K562 (cell line): ENCODE results near the gene PTBP2. TPM values are rescaled to one million over a fixed set of nuclear protein-coding genes. Genes with fewer than 3 reads are reported as not detected.

ENCODE experiments used
- ATAC-seq: fragments of 200-7000 bp; cut with Tn5 transposase; 3 replicates; pipeline ENCODE4 v1.9.1; 2020; ENCODE audit warnings: moderate library complexity
- BruUV-seq: library from RNA; stranded (reverse); fragments of 400-500 nt; replicated peaks from 2 replicates; lab custom pipeline; 2021; lab: Mats Ljungman, UMichigan
- CTCF ChIA-PET: fragments of 300-600 bp; formaldehyde crosslinking; extraction: SDS; loops from one replicate; lab custom pipeline; 2021; ENCODE audit warnings: low intra/inter-chr PET ratio; lab: Yijun Ruan, JAX
- POLR2A ChIA-PET: fragments of 300-600, 350-650 bp; sonication (Branson Sonifier 250); formaldehyde crosslinking; extraction: SDS; loops from one replicate; lab custom pipeline; 2021; ENCODE audit warnings: antibody characterized with exemption, inconsistent platforms; lab: Yijun Ruan, JAX
- DNase-seq, 4 experiments: peaks; one replicate each; pipeline versions ENCODE4 v3.0.0 to v3.0.0-alpha.2; 2011 to 2018; ENCODE audit warnings: low spot score in 3 of 4, mixed read lengths in 3 of 4; ENCODE audit errors: extremely low read depth in 1 of 4
- FAIRE-seq: peaks from 2 replicates; lab custom pipeline; 2011; peaks lifted over from hg19 to GRCh38; lab: Jason Lieb, UNC
- H2AFZ ChIP-seq: 2 replicates; pipeline ENCODE4 v1.6.0; 2011; ENCODE audit warnings: low read depth, low read length, control low read depth, inconsistent platforms
- H3K27ac ChIP-seq: fragments of 200-600 bp; 3 replicates; pipeline ENCODE4 v1.8.0; 2011; ENCODE audit warnings: low read depth, mild to moderate bottlenecking, control low read depth, inconsistent platforms, low read length, moderate library complexity, mixed read lengths; ENCODE audit errors: extremely low read depth
- H3K27me3 ChIP-seq, 2 experiments: fragments of 300-600 bp in 1 of 2; 2 replicates in 1 of 2; 3 replicates in 1 of 2; pipeline versions ENCODE4 v1.6.0 to v1.8.0; 2011; ENCODE audit warnings: inconsistent platforms in 2 of 2, low read length in 2 of 2, mild to moderate bottlenecking in 1 of 2, mixed read lengths in 1 of 2, moderate library complexity in 1 of 2; ENCODE audit not compliant: control insufficient read depth in 2 of 2, insufficient read depth in 2 of 2
- H3K36me3 ChIP-seq: fragments of 300-600 bp; 3 replicates; pipeline ENCODE4 v1.8.0; 2011; ENCODE audit warnings: mild to moderate bottlenecking, low read length, inconsistent platforms; ENCODE audit not compliant: control insufficient read depth, insufficient read depth
- H3K4me1 ChIP-seq, 2 experiments: fragments of 200-600 bp in 1 of 2; replicated peaks in 1 of 2; 2 replicates in 1 of 2; 3 replicates in 1 of 2; pipeline versions ENCODE4 v1.5.1 to v1.8.0; 2011; ENCODE audit warnings: inconsistent platforms in 2 of 2, low read length in 2 of 2, mild to moderate bottlenecking in 1 of 2, mixed read lengths in 1 of 2, moderate library complexity in 1 of 2; ENCODE audit not compliant: control insufficient read depth in 2 of 2, insufficient read depth in 2 of 2
- H3K4me2 ChIP-seq: 2 replicates; pipeline ENCODE4 v1.6.1; 2011; ENCODE audit warnings: low read length, control low read depth, inconsistent platforms, mixed read lengths; ENCODE audit not compliant: insufficient read depth
- H3K4me3 ChIP-seq: fragments of 200-600 bp; sonication (generic), shearing (Covaris generic); 2 replicates; pipeline ENCODE4 v1.5.1; 2016; ENCODE audit warnings: control low read depth, inconsistent platforms
- H3K79me2 ChIP-seq: fragments of 200-600 bp; 3 replicates; pipeline ENCODE4 v1.8.0; 2011; ENCODE audit warnings: low read length, inconsistent platforms; ENCODE audit not compliant: control insufficient read depth, insufficient read depth
- H3K9ac ChIP-seq, 2 experiments: 2 replicates each; pipeline versions ENCODE4 v1.6.0 to v1.6.1; 2011; ENCODE audit warnings: low read depth in 2 of 2, low read length in 2 of 2, control low read depth in 1 of 2, inconsistent platforms in 1 of 2, mild to moderate bottlenecking in 1 of 2, mixed read lengths in 1 of 2; ENCODE audit not compliant: insufficient read depth in 1 of 2
- H3K9me1 ChIP-seq: one replicate; pipeline ENCODE4 v1.6.0; 2011; ENCODE audit warnings: inconsistent platforms, mild to moderate bottlenecking, low read length, moderate library complexity; ENCODE audit not compliant: control insufficient read depth, insufficient read depth
- H3K9me3 ChIP-seq: replicated peaks from 2 replicates; pipeline ENCODE4 v1.5.1; 2011; ENCODE audit warnings: low read depth, low read length, inconsistent platforms; ENCODE audit not compliant: control insufficient read depth, insufficient read depth
- H4K20me1 ChIP-seq: replicated peaks from 2 replicates; pipeline ENCODE4 v1.6.1; 2011; ENCODE audit warnings: low read length, inconsistent platforms, mixed read lengths; ENCODE audit not compliant: control insufficient read depth, insufficient read depth
- ATF7 ChIP-seq: fragments of 450-650 bp; IDR thresholded peaks from 2 replicates; pipeline ENCODE4 v1.7.1; 2014; ENCODE audit warnings: mild to moderate bottlenecking, moderate library complexity
- BRCA1 ChIP-seq, 2 experiments: fragments of 450-650 bp in 1 of 2; sonication (generic) in 1 of 2; formaldehyde crosslinking in 1 of 2; IDR thresholded peaks; 2 replicates each; pipeline versions ENCODE4 v1.5.0 to v1.6.1; 2017 to 2020; ENCODE audit warnings: mild to moderate bottlenecking in 1 of 2, missing genetic modification reagents in 1 of 2
- GATA2 ChIP-seq: sonication (generic); formaldehyde crosslinking; IDR thresholded peaks from 2 replicates; pipeline ENCODE4 v1.4.0; 2020; ENCODE audit warnings: mild to moderate bottlenecking, missing genetic modification reagents
- LCOR ChIP-seq: sonication (generic); formaldehyde crosslinking; IDR thresholded peaks from 2 replicates; pipeline ENCODE4 v1.8.0; 2022; ENCODE audit warnings: mild to moderate bottlenecking, missing genetic modification reagents
- MAX ChIP-seq: sonication (generic); formaldehyde crosslinking; IDR thresholded peaks from 2 replicates; pipeline ENCODE4 v1.9.0; 2022; ENCODE audit warnings: mild to moderate bottlenecking, missing genetic modification reagents
- NONO ChIP-seq, 2 experiments: fragments of 200-400 bp in 1 of 2; fragments of 450-650 bp in 1 of 2; formaldehyde crosslinking in 1 of 2; IDR thresholded peaks; 2 replicates each; pipeline ENCODE4 v1.6.1; 2017; ENCODE audit warnings: low read depth in 2 of 2, mild to moderate bottlenecking in 2 of 2, moderate library complexity in 2 of 2, low read length in 1 of 2
- POLR2AphosphoS5 ChIP-seq: IDR thresholded peaks from 2 replicates; pipeline ENCODE4 v1.6.1; 2011; ENCODE audit warnings: mild to moderate bottlenecking, low read depth, low read length, moderate library complexity; ENCODE audit not compliant: control insufficient read depth, insufficient read depth
- TBL1XR1 ChIP-seq, 2 experiments: IDR thresholded peaks; 2 replicates each; pipeline ENCODE4 v1.6.1; 2012; ENCODE audit warnings: improper control_type of control experiment in 2 of 2, low read length in 2 of 2, mild to moderate bottlenecking in 1 of 2
- TCFL5 ChIP-seq: fragments of 250-450 bp; sonication (Bioruptor Pico); conservative IDR thresholded peaks from 2 replicates; pipeline ENCODE4 v1.6.1; 2021; ENCODE audit warnings: mild to moderate bottlenecking, moderate library complexity, matching md5 sums
- U2AF2 ChIP-seq: fragments of 200-400 bp; formaldehyde crosslinking; optimal IDR thresholded peaks from 2 replicates; pipeline ENCODE3; 2017; ENCODE audit warnings: low read depth, mild to moderate bottlenecking, low read length
- ZNF282 ChIP-seq: sonication (generic); formaldehyde crosslinking; IDR thresholded peaks from 2 replicates; pipeline ENCODE4 v1.8.1; 2023; ENCODE audit warnings: missing genetic modification reagents
- ZNF639 ChIP-seq, 2 experiments: fragments of 200-800 bp in 1 of 2; sonication (Bioruptor generic) in 1 of 2; sonication (generic) in 1 of 2; formaldehyde crosslinking in 1 of 2; IDR thresholded peaks in 1 of 2; conservative IDR thresholded peaks in 1 of 2; 2 replicates each; pipeline versions ENCODE4 v1.5.0 to v1.6.1; 2016 to 2020; ENCODE audit warnings: missing compliant biosample characterization in 1 of 2, missing genetic modification characterization in 1 of 2, missing genetic modification reagents in 1 of 2
- ZNF75A ChIP-seq: fragments of 450-650 bp; formaldehyde crosslinking; IDR thresholded peaks from 2 replicates; pipeline ENCODE4 v1.4.0; 2020; ENCODE audit warnings: mild to moderate bottlenecking
- ZNF780A ChIP-seq: fragments of 250-450 bp; sonication (Bioruptor Pico); IDR thresholded peaks from 2 replicates; pipeline ENCODE4 v1.5.0; 2021; ENCODE audit warnings: mild to moderate bottlenecking
- WGBS: fragments of 100-300 bp; shearing (Covaris generic); methylation state at CpG from one replicate; pipeline ENCODE4 v1.1.6; 2016; ENCODE audit warnings: low coverage, mixed read lengths; ENCODE audit not compliant: insufficient coverage; ENCODE audit errors: missing lambda C conversion rate; 5-methylcytosine and 5-hydroxymethylcytosine counted together
- in situ Hi-C: fragments of 300-500 bp; cut with MboI; formaldehyde crosslinking; loops from 4 replicates; pipeline ENCODE4 v1.15.0; 2018; ENCODE audit warnings: inconsistent platforms, mixed read lengths
- intact Hi-C: fragments of 100-400 bp; cut with micrococcal nuclease; formaldehyde crosslinking; loops from 2 replicates; pipeline ENCODE4 v1.14.2; 2022
- polyA plus RNA-seq, 8 experiments: library from polyadenylated mRNA; depleted of rRNA in 4 of 8; stranded (reverse) in 5 of 8; unstranded in 3 of 8; fragments of >200 nt; fragmentation: Nextera tagmentation in 2 of 8; fragmentation: Illumina TruSeq in 1 of 8; extraction: Ambion mirVana in 2 of 8; extraction: Trizol in 1 of 8; gene quantifications; 2 replicates each; pipeline versions ENCODE4 v1.2.1 to v1.2.3, GENCODE V29; 2011 to 2014; ENCODE audit warnings: inconsistent platforms in 1 of 8, missing spikeins in 1 of 8
- total RNA-seq, 7 experiments: library from RNA; depleted of rRNA in 6 of 7; stranded (reverse); fragments of >200 nt in 6 of 7; fragmentation: Illumina TruSeq in 2 of 7; extraction: Trizol in 2 of 7; gene quantifications; 2 replicates each; pipeline versions ENCODE4 v1.2.1 to v1.2.3, GENCODE V29; 2011 to 2021; ENCODE audit warnings: low replicate concordance in 1 of 7
- TF ChIP-seq, protein P1 (sequence below): fragments of 450-650 bp; IDR thresholded peaks from 2 replicates; pipeline ENCODE4 v1.6.1; 2016

PTBP2 gene
- total and polyA plus RNA-seq, 9 of the 15 experiments (the other 6 are each of a cell fraction or from before 2014, with no cell fraction given) = 9.8 to 30.6 (median 19.0) TPM

DNA sequence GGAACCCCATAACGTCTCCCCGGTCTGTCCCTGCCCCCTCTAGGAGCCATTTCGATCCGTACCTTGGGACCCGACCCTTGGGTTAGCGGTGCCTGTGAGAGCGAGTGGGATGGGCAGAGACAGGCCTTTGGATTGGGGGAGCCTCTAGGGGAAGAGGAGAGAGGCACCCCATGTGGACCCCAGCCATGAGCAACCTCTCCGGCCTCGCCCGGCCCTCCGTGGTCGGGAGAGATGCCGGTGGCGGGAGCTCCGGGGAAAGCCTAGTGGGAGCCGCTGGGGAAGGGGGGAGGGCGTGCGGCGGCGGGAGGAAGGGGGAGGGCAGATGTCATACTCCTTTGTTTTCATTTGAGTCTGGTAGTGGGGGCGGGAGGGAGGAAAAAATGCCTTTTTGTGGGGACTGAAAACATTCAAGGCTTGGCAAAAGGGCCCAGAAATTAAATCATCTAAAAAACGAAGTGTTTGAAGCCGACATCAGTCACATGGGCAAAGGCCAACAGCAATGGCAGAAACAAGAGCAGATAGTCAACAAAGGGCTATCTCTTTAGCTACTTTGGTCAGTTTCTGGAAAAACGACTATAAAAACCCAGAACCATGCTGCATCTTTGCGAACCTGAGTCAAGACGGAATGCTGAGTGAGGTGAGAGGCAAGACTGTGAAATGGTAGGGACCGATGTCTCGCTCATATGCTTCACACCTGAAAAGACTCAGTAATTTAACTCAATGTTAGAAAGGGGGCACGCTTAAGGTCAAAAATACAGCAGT, 758 bp downstream of the PTBP2 start:
- H3K4me2 ChIP-seq = peak overlapping the region; percentile 97
- intact Hi-C loops = no loop called here
- no peaks in the 10 kb centered on the region for H3K9me1 ChIP-seq
- under 1% methylated on average over 19 of the region's 29 CpGs for WGBS
- in situ Hi-C loops = no loop called here
- peak; percentile 65 for FAIRE-seq
- peaks cover 8 to 9% of the 10 kb centered on the region in 2 experiments for H3K4me1 ChIP-seq
- peaks cover 56% of the 10 kb centered on the region for H3K79me2 ChIP-seq
- POLR2A ChIA-PET = interaction anchor here (0.6 to 2.1 kb wide), 3 partner anchors 11 to 1234 kb away, joined by 3 to 7 read pairs (median 3); no protein-coding TSS in a partner anchor
- TSS peak; percentile 67 for BruUV-seq
- peak; percentile 79 for ATAC-seq
- CTCF ChIA-PET = no interaction called here
- peak; percentile 63 to 78 (median 68) for DNase-seq
- H3K27ac ChIP-seq = peak overlapping the region; percentile 97
- peak overlapping the region; percentile 87 to 100 for H3K9ac ChIP-seq
- H4K20me1 ChIP-seq = no peaks in the 10 kb centered on the region
- H3K27me3 ChIP-seq = no peaks in the 10 kb centered on the region
- H3K4me3 ChIP-seq = peak overlapping the region; percentile 96
- H3K9me3 ChIP-seq = no peaks in the 10 kb centered on the region
- H3K36me3 ChIP-seq = peaks cover 30% of the 10 kb centered on the region
- H2AFZ ChIP-seq = peak overlapping the region; percentile 99
- TF ChIP-seq GATA2 (CRISPR knock-in tag) = no peak
- no peak for TF ChIP-seq TCFL5 (CRISPR knock-in tag)
- TF ChIP-seq MAX = no peak
- no peak for TF ChIP-seq LCOR
- no peak for TF ChIP-seq ZNF75A (CRISPR knock-in tag)
- no peak for TF ChIP-seq ZNF282
- TF ChIP-seq ATF7 = no peak
- TF ChIP-seq U2AF2 = no peak
- TF ChIP-seq ZNF780A (CRISPR knock-in tag) = no peak
- TF ChIP-seq BRCA1 (IDR thresholded peaks at IDR 0.05) = no peak
- no peak for TF ChIP-seq BRCA1 (CRISPR knock-in tag; IDR thresholded peaks at IDR 0.05)
- no peak for TF ChIP-seq NONO (IDR thresholded peaks at IDR 0.05; ENCODE audit: low read depth in 2 of 2, low read length in 1 of 2)
- TF ChIP-seq POLR2AphosphoS5 = peak; percentile 72; the same call in 1 of the 2 replicates
- TF ChIP-seq ZNF639 (CRISPR knock-in tag; conservative IDR thresholded peaks at IDR 0.05 in 1 of 2, IDR thresholded peaks at IDR 0.05 in 1 of 2) = no peak
- TF ChIP-seq, protein P1, sequence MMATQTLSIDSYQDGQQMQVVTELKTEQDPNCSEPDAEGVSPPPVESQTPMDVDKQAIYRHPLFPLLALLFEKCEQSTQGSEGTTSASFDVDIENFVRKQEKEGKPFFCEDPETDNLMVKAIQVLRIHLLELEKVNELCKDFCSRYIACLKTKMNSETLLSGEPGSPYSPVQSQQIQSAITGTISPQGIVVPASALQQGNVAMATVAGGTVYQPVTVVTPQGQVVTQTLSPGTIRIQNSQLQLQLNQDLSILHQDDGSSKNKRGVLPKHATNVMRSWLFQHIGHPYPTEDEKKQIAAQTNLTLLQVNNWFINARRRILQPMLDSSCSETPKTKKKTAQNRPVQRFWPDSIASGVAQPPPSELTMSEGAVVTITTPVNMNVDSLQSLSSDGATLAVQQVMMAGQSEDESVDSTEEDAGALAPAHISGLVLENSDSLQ = no peak
- no peak for TF ChIP-seq TBL1XR1 (IDR thresholded peaks at IDR 0.05; ENCODE audit: low read length in 2 of 2)
